Effector memory CD8-positive, alpha-beta T cell (primary cell): ENCODE measurements around the gene SMYD4.
A peak's percentile ranks its signal among the peaks of the same experiment; 100 is the strongest.

ENCODE experiments used
- ATAC-seq: fragments of 150-1000 bp; cut with Tn5 transposase; replicated peaks from 2 replicates; pipeline ENCODE4 v1.10.0; 2021; ENCODE audit warnings: mild to moderate bottlenecking, moderate library complexity
- DNase-seq, 3 experiments: peaks; one replicate each; pipeline ENCODE4 v3.0.0; 2021
- H3K27ac Mint-ChIP-seq, 2 donors: one replicate each; pipeline ENCODE4 v1.8.0; 2022; ENCODE audit warnings: mild to moderate bottlenecking in 2 of 2, mixed read lengths in 2 of 2, moderate library complexity in 2 of 2
- H3K27me3 Mint-ChIP-seq, 2 donors: one replicate each; pipeline ENCODE4 v1.8.0; 2022; ENCODE audit warnings: mixed read lengths in 2 of 2
- H3K36me3 Mint-ChIP-seq: one replicate; pipeline ENCODE4 v1.8.0; 2022; ENCODE audit warnings: mild to moderate bottlenecking, moderate library complexity, mixed read lengths; ENCODE audit not compliant: insufficient read depth
- H3K4me1 Mint-ChIP-seq, 2 donors: one replicate each; pipeline ENCODE4 v1.8.0; 2022; ENCODE audit warnings: low read depth in 2 of 2, mixed read lengths in 2 of 2
- H3K4me3 Mint-ChIP-seq, 2 donors: one replicate each; pipeline ENCODE4 v1.8.0; 2022; ENCODE audit warnings: mild to moderate bottlenecking in 2 of 2, mixed read lengths in 2 of 2, moderate library complexity in 2 of 2
- H3K9me3 Mint-ChIP-seq, 2 donors: one replicate each; pipeline ENCODE4 v1.8.0; 2022; ENCODE audit warnings: mixed read lengths in 2 of 2

The SMYD4 gene

DNA sequence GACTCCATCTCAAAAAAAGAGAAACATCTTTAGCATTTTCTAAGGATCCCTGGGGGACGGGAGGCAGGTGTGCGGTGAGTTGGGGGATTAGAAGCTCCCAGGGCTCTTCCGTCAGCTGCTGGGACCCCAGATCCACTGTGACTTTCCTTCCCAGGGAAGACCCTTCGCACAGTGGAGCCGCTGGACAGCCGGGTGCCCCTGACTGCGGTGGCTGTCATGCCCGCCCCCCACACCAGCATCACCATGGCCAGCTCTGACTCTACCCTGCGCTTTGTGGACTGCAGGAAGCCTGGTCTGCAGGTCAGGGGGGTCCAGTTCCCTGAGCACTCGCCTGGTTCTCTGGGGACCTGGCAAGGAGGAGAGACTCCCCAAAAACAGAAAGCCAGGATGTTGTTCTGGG is 94.3 kb downstream of the SMYD4 start:
- H3K36me3 Mint-ChIP-seq: peaks cover 17% of the 10 kb centered on the region

DNA sequence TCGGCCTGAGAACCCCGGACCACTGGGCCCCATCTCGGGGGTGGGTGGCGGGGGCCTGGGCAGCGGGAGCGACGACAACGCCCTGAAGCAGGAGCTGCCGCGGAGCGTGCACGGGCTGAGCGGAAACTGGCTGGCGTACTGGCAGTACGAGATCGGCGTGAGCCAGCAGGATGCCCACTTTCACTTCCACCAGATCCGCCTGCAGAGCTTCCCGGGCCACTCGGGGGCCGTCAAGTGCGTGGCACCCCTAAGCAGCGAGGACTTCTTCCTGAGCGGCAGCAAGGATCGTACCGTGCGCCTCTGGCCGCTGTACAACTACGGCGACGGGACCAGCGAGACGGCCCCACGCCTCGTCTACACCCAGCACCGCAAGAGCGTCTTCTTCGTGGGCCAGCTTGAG is 95.9 kb downstream of the SMYD4 start:
- no peak overlapping the region for H3K27ac Mint-ChIP-seq
- DNase-seq (no peak), ATAC-seq (no peak)
- H3K36me3 Mint-ChIP-seq: peaks cover 29% of the 10 kb centered on the region
- H3K4me1 Mint-ChIP-seq: peaks cover 9 to 15% of the 10 kb centered on the region in 2 donors
- no peaks in the 10 kb centered on the region for H3K27me3 Mint-ChIP-seq
- H3K9me3 Mint-ChIP-seq: no peaks in the 10 kb centered on the region
- no peak overlapping the region for H3K4me3 Mint-ChIP-seq

More for the DNA sequence above, 94.3 kb downstream of the SMYD4 start:
- H3K27ac Mint-ChIP-seq: peak overlapping the region in 1 of 2 donors; percentile 31
- H3K9me3 Mint-ChIP-seq: no peaks in the 10 kb centered on the region
- no peak overlapping the region for H3K4me3 Mint-ChIP-seq
- no peaks in the 10 kb centered on the region for H3K27me3 Mint-ChIP-seq
- ATAC-seq: no peak
- DNase-seq: no peak
- H3K4me1 Mint-ChIP-seq: peaks cover 0 to 7% of the 10 kb centered on the region in 2 donors

DNA sequence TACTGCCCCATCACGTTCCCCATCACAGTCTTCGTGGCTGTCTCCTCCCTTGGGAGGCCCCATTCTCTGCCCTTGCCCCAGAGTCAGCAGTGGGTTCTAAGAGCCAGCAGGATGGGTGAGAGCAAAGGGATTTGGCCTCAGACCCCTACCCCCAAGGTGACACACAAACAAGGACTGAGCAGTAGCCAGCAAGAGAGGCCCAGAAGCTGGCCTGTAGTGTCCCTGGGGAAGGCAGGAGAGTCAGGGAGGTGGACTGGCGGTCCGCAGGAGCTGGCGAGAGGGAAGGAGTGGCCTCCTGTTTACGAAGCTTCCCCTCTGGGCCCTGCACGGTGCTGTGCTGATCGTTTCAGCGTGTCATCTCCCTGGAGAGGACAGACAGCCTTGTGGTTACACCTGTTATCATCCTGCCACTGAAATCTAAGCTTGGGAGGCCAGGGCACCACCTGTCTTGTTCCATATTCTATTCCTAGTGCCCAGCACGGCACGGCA is 96.8 kb downstream of the SMYD4 start:
- no peak overlapping the region for H3K4me3 Mint-ChIP-seq
- H3K27me3 Mint-ChIP-seq: no peaks in the 10 kb centered on the region

DNA sequence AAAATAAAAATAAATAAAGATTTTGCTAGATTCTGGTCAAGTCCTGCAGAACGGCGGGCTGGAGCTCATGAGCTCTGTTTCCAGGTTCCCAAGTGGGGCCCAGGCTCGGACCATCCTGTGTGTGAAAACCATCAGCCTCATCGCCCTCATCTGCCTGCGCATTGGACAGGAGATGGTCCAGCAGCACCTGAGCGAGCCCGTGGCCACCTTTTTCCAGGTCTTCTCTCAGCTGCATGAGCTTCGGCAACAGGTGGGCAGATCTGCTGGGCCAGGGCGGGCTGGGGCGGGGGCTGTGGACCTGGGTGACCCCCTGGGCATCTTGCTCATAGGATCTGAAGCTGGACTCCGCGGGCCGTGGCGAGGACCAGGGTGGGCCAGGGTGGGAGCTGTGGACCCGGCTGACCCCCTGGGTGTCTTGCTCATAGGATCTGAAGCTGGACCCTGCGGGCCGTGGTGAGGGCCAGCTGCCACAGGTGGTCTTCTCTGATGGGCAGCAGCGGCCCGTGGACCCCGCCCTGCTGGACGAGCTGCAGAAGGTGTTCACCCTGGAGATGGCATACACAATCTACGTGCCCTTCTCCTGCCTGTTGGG is 97.4 kb downstream of the SMYD4 start:
- H3K36me3 Mint-ChIP-seq: peaks cover 33% of the 10 kb centered on the region
- H3K9me3 Mint-ChIP-seq: no peaks in the 10 kb centered on the region
- H3K4me3 Mint-ChIP-seq: no peak overlapping the region
- DNase-seq (no peak), ATAC-seq (no peak)
- H3K27me3 Mint-ChIP-seq: no peaks in the 10 kb centered on the region
- H3K27ac Mint-ChIP-seq: no peak overlapping the region
- peaks cover 15 to 20% of the 10 kb centered on the region in 2 donors for H3K4me1 Mint-ChIP-seq

More for the DNA sequence above, 96.8 kb downstream of the SMYD4 start:
- no peak for DNase-seq
- ATAC-seq: no peak
- no peaks in the 10 kb centered on the region for H3K9me3 Mint-ChIP-seq
- peaks cover 33% of the 10 kb centered on the region for H3K36me3 Mint-ChIP-seq
- no peak overlapping the region for H3K27ac Mint-ChIP-seq
- peaks cover 15 to 18% of the 10 kb centered on the region in 2 donors for H3K4me1 Mint-ChIP-seq

DNA sequence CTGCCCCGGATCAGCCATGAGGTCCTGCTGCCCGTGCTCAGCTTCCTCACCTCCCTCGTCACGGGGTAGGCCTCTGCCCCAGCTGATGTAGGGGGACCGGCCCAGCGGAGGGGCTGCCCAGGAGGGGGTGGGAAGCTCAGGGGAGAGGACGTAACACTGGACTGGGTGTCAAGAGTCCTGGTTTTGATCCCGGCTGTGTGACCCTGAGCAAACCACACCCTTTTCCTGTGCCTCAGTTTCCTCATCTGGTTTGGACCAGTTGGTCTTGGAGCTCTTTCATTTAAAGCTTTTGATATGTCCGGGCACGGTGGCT is 98.6 kb downstream of the SMYD4 start:
- Mint-ChIP-seq H3K36me3 (peaks cover 33% of the 10 kb centered on the region), H3K27ac (no peak overlapping the region), H3K9me3 (no peaks in the 10 kb centered on the region), H3K4me1 (peaks cover 15 to 17% of the 10 kb centered on the region in 2 donors), H3K27me3 (no peaks in the 10 kb centered on the region), H3K4me3 (no peak overlapping the region)
- ATAC-seq: no peak
- DNase-seq: no peak

DNA sequence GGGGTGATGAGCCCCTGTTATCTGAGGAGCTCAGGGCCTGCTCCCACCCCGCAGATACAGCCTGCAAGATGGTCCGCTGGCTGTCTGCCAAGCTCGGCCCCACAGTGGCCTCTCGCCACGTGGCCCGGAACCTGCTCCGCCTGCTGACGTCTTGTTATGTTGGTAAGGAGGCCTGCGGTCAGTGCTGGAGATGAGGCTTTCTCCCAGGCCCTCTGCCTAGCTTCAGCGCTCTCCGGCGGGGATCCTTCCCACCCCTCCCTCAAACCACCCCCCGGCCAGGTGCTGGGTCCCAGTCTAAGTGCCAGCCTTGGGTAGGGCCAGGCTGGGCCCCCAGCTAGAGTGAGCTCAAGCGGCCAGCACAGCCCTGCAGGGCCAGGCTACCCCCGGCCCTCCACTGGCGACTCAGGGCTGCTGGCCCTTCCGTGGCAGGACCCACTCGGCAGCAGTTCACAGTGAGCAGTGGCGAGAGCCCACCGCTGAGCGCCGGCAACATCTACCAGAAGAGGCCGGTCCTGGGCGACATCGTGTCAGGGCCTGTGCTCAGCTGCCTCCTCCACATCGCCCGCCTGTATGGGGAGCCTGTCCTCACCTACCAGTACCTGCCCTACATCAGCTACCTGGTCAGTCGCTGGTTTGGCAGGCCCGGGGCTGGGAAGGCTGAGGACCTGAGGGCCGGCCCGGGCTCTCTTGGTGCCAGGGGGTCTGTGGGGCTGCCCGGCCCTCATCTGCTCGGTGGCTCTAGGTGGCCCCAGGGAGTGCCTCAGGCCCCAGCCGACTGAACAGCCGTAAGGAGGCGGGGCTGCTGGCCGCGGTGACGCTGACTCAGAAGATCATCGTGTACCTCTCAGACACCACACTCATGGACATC is 99.1 kb downstream of the SMYD4 start:
- Mint-ChIP-seq H3K4me1 (peaks cover 17 to 19% of the 10 kb centered on the region in 2 donors), H3K27me3 (no peaks in the 10 kb centered on the region), H3K27ac (no peak overlapping the region), H3K36me3 (peaks cover 36% of the 10 kb centered on the region), H3K9me3 (no peaks in the 10 kb centered on the region), H3K4me3 (no peak overlapping the region)
- ATAC-seq (no peak), DNase-seq (no peak)

DNA sequence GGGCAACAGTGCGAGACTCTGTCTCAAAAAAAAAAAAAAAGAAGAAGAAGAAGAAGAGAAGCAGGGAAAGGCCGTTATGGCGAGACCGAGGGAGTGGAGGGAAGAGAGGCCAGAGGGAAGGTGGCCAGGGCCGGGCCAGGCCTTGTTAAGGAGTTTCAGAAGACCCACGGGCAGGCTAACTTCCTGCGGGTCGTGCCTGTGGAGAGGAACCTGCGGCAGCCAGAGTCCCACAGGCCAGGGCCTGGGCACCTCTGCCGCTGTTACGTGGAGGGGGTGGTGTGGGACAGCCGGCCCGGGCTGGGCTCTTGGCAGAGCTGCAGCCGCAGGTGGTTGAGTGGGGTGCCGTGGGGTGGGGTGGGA is 99.8 kb downstream of the SMYD4 start:
- H3K4me3 Mint-ChIP-seq: peak overlapping the region in 1 of 2 donors; percentile 31
- no peak for DNase-seq
- peaks cover 20 to 22% of the 10 kb centered on the region in 2 donors for H3K4me1 Mint-ChIP-seq
- H3K36me3 Mint-ChIP-seq: peaks cover 36% of the 10 kb centered on the region
- no peaks in the 10 kb centered on the region for H3K9me3 Mint-ChIP-seq
- no peaks in the 10 kb centered on the region for H3K27me3 Mint-ChIP-seq
- ATAC-seq: no peak
- peak overlapping the region; percentile 11 to 72 for H3K27ac Mint-ChIP-seq
